Measurements from ENCODE around the gene GPC5. TPM values are rescaled to one million over a fixed set of nuclear protein-coding genes. Genes with fewer than 3 reads are reported as not detected.

Gene GPC5
- total RNA-seq, 1 experiment from 2014 or later = 0.15 TPM

DNA sequence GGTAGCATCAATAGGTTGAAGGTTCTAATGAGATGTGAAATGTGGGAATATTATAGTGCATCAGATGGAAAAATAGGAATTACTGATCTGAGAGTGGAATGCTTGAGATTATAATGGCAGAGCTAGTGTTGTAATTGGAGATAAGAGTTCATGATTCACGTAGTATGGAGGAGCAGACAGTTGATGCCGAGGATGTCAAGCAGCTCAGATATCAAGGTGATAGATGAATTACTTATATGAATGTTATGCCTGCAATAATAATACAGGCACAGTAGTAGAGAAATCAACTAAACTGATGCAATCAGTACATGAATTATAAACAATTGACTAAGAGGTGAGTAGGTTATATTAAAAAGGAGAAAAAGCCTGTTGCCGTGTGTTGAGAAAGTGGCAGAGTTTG is 1035.0 kb downstream of the GPC5 start:
- H3K79me2 ChIP-seq (ENCODE audit: insufficient read depth, low read length) = no peaks in the 10 kb centered on the region
- no peaks in the 10 kb centered on the region for H4K20me1 ChIP-seq (ENCODE audit: control insufficient read depth, insufficient read depth, insufficient read length)
- H3K9me3 ChIP-seq (ENCODE audit: control insufficient read depth, low read depth, low read length) = no peaks in the 10 kb centered on the region
- H3K27me3 ChIP-seq (ENCODE audit: insufficient read depth, low read length) = no peaks in the 10 kb centered on the region
- H2AK5ac ChIP-seq (ENCODE audit: insufficient read length, low read length) = no peak overlapping the region
- H3K4me2 ChIP-seq (ENCODE audit: insufficient read depth, insufficient read length, low read length) = no peak overlapping the region
- no peaks in the 10 kb centered on the region for H3K79me1 ChIP-seq (ENCODE audit: insufficient read depth, low read depth, low read length, poor library complexity, severe bottlenecking)
- H3K4ac ChIP-seq (ENCODE audit: low read depth, low read length) = no peak overlapping the region
- Mint-ChIP-seq H3K9me3 (no peaks in the 10 kb centered on the region), H3K4me1 (peaks cover 4 to 5% of the 10 kb centered on the region in 2 experiments), H3K4me3 (no peak overlapping the region), H3K36me3 (ENCODE audit: insufficient read depth in 1 of 3, low read depth in 3 of 3) (no peaks in the 10 kb centered on the region), H3K27ac (no peak overlapping the region), H3K27me3 (ENCODE audit: low read depth) (peaks cover 2% of the 10 kb centered on the region; the same call in 1 of the 2 replicates)
- no peak overlapping the region for H3K56ac ChIP-seq (ENCODE audit: insufficient read length, low read depth, low read length)
- H4K8ac ChIP-seq (replicated peaks; ENCODE audit: insufficient read length, low read depth, low read length) = no peak overlapping the region
- no peak overlapping the region for H2BK20ac ChIP-seq (ENCODE audit: low read depth, low read length, poor library complexity, severe bottlenecking)
- H2BK12ac ChIP-seq (ENCODE audit: insufficient read length, low read depth, low read length) = no peak overlapping the region
- DNase-seq = no peak
- H3K23me2 ChIP-seq (ENCODE audit: insufficient read length, low read depth, low read length, poor library complexity, severe bottlenecking) = no peaks in the 10 kb centered on the region
- H3K9ac ChIP-seq (ENCODE audit: extremely low read depth, insufficient read length, low read length) = no peak overlapping the region
- no peak overlapping the region for H2AFZ ChIP-seq (ENCODE audit: low read length)
- no peak overlapping the region for H4K5ac ChIP-seq (ENCODE audit: insufficient read length, low read depth, low read length)
- no CpG with 5 or more reads among the region's 3 CpGs for WGBS (ENCODE audit: extremely low coverage, insufficient read length, low lambda C conversion rate)
- H3K23ac ChIP-seq (ENCODE audit: insufficient read length, low read depth, low read length) = no peak overlapping the region
- H3K18ac ChIP-seq (ENCODE audit: insufficient read length, low read depth, low read length) = no peak overlapping the region
- no peak for TF ChIP-seq CTCF (conservative IDR thresholded peaks at IDR 0.05)
- no peak overlapping the region for H2BK15ac ChIP-seq (ENCODE audit: low read depth, low read length)
- H3K4me1 ChIP-seq (ENCODE audit: insufficient read depth, low read length) = peaks cover 3% of the 10 kb centered on the region; the same call in 1 of the 2 replicates
- H4K91ac ChIP-seq (ENCODE audit: insufficient read length, low read depth, low read length) = no peak overlapping the region
- H2BK120ac ChIP-seq (ENCODE audit: low read depth, low read length, poor library complexity, severe bottlenecking) = no peak overlapping the region
- no peak overlapping the region for H2BK5ac ChIP-seq (ENCODE audit: insufficient read length, low read length)
- no peak overlapping the region for H3T11ph ChIP-seq (ENCODE audit: low read length)
- H3K14ac ChIP-seq (ENCODE audit: insufficient read depth, low read length) = no peak overlapping the region
- H3K27ac ChIP-seq (ENCODE audit: insufficient read length, low read depth, low read length) = no peak overlapping the region

Measured in H9 (cell line).